ENCODE data around the gene PROC. TPM values are rescaled to one million over a fixed set of nuclear protein-coding genes. Genes with fewer than 3 reads are reported as not detected.
A peak's percentile ranks its signal among the peaks of the same experiment; 100 is the strongest.
"Not testable (repeated sequence)": the region's sequence is repeated elsewhere in the genome, so short reads cannot be mapped to it uniquely, and the experiment has no call there.

Gene PROC
- total RNA-seq, 1 donor from 2014 or later, result 3.3 TPM

DNA sequence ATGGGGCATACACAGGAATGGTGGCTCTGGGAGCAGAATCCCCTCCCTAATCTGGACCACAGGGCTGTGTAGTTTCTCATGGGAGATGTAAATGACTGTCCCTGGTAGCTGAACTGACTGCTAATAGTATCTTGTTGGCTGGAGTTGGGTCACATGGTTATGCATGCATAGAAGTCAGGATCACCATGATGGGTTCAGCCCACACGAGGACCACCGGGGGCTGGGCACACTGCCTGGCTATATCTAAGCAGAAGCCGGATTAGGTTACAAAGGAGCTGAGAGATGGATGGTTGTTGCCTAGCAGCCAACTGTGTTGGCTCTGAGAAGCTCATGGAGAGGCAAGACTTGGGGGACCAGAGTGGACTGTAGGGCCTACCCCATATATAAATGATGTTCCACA is 23.7 kb upstream of the PROC start:
- DNase-seq (ENCODE audit: low spot score), result no peak

GRCh38 chr2:127397568-127398238 is 20.5 kb upstream of the PROC start:
- no peak for DNase-seq (ENCODE audit: low spot score)

GRCh38 chr2:127398239-127398590 is 20.0 kb upstream of the PROC start:
- peak; percentile 92 for DNase-seq (ENCODE audit: low spot score)

DNA sequence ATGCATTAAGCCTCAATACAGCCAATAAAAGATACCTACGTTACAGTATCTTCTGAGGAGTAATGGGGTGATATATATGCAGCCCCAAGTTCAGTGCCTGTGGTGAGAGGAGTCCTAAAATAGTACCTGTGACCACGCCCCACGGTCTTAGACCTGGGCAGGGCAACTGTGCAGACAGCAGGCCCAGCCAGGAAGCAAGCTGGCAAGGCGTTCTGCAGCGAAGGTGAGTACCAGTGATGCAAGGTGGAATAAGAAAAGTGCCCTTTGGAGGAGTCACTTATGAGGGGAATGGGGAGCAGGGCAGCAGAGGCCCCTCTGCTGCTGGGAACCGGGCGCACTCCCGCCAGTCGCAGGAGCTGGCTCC is 17.7 kb upstream of the PROC start:
- DNase-seq (ENCODE audit: low spot score), result no peak

- DNase-seq (ENCODE audit: low spot score), result peak; percentile 57
These were observed 17.1 kb upstream of the PROC start for GRCh38 chr2:127400897-127401756.

DNA sequence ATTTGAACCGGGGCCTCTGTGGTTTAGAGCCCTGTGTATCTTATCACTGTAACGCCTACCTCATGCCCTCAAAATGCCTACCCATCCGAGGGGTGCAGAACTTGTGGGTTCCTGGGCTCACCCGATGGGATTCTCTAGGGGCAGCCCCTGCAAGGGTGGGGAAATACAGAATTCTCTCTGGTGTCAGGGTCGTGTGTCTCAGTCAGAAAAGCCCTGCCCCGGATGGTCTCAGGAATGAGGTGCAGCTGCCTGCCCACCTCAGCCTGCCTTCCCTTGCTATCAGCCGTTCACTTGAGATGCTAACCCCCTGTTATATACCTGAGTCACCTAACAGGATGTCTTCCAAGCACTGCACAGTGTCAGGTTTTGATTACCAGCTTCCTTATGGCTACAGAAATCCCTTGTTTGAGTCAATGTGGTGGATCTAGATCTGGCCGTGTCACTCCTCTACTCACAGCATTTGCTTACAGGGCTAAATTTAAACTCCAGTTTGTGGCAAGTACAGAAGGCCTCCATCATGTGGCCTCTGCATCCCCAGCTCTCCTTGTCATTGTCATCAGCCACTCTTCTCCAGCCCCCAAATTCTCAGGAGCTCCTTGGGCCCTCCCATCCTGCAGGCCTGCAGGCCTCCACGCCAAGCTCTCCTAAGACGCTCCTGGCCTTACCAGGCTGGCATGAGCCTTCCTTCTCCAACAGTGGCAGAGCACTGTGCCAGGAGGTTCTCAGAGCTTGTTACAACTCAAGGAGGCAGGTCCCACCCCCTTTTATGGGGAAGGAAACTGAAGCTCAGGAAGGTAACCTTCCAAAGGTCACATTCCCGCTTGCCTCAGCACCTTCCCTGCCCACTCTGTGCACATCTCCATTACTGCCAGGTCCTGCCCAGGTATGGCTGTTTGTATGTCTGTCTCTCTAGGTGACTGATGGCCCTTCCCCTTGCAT is 16.2 kb upstream of the PROC start:
- no peak for DNase-seq (ENCODE audit: low spot score)

DNA sequence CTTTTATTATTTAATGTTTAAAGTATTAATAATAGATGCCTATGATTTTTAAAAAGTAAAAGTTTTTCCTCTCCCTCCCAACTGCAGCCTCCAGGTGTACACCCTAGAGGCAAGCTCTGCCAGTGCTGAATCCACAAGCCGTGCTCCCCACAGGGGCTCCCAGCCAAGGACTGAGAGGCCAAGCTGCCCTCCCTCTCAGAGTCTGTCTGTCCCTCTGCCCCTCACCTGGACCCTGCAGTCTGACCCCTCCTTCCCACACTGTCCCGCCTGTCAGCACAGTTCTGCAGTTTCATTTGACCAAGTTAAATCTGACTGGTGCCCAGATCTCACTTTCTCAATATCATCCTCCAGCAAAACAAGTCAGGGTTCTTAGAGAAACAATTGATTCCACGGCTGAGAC is 14.8 kb upstream of the PROC start:
- DNase-seq (ENCODE audit: low spot score), result no peak

DNA sequence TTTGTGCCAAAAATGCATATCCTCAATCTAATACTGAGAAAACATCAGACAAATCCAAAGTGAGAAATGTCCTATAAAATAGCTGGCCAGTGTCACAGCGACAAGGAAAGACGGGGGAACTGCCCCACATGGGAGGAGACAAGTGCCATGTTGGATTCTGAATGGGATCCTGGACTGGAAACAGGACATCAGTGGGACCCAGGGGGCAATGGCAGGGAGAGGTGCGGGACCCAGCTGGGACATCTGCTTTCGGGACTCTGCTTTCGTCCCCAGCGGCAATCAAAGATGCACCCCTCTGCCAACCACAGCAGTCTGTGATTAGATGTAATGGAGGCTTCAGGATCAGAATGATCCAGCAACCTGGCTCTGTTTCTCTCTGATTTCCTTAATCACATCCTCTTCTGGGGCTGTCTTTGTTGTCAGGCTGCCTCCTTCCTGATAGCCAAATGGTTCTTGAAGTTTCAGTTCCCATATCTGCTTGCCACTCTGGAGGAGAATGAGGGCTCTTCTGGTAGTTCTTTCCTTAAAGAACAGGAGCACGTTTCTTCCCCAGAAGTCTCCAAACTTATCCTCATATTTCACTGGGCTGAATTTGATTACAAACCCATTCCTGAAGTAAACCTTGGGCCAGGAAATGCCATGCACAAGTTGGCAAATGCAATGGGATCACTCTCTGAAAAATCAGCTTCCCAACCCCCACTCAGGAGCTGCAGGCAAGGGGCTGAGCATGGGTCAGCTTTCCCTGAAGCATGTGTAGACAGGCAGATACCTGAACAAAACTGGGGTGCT is 13.6 kb upstream of the PROC start:
- DNase-seq (ENCODE audit: low spot score), result no peak

DNA sequence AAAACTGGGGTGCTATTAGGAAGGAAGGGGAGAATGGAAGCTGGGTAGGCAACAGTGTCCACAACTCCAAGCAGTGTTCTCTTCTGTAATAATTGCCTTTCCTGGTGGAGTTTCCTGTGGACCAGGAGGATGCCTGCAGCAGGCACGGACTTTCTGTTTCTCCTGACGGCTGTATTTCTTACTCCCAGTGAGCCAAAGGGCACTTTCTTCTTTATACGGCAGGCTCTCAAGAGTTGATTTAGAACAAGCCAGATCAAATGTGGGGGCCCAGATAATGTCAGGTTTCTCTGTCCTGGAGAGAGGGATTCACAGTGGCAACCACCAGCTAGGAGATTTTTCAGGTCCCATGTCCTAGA is 13.0 kb upstream of the PROC start:
- DNase-seq (ENCODE audit: low spot score), result no peak

- DNase-seq (ENCODE audit: low spot score), result no peak
These were observed 11.8 kb upstream of the PROC start for GRCh38 chr2:127406454-127406853.

DNA sequence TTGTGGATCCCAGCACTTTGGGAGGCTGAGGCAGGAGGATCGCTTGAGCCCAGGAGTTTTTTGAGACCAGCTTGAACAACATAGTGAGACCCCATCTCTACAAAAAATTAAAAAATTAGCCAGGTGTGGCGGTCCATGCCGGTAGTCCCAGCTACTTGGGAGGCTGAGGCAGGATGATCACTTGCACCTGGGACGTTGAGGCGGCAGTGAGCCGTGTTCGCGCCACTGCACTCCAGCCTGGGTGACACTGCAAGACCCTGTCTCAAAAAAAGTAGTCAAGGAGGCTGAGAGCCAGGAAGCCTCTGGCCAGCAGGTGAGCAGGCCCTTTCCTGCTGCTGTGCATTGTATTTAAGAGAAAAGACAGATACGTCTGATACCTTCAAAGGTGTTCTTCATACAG is 11.1 kb upstream of the PROC start:
- DNase-seq (ENCODE audit: low spot score), result no peak

DNA sequence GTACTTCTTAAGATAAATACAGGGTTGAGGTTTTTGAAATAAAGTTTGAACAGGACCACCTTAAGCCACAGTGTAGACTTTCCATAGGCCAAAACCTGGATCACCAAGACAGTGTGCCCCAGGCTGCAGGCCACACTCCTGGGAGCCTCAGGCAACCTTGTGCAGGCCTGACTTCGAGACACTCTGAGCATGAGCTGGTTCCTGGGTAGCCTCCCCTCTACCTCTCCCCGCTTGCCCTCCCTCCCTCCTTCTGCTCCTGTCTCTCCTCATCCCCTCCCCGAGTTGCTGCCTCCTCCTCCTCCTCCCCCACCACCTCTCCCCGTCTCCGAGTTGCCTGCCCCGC is 10.6 kb upstream of the PROC start:
- no peak for DNase-seq (ENCODE audit: low spot score)

- DNase-seq (ENCODE audit: low spot score), result peak; percentile 93
These were observed 10.0 kb upstream of the PROC start for GRCh38 chr2:127408004-127408806.

- DNase-seq (ENCODE audit: low spot score), result no peak
These were observed 9.5 kb upstream of the PROC start for GRCh38 chr2:127408807-127409099.

DNA sequence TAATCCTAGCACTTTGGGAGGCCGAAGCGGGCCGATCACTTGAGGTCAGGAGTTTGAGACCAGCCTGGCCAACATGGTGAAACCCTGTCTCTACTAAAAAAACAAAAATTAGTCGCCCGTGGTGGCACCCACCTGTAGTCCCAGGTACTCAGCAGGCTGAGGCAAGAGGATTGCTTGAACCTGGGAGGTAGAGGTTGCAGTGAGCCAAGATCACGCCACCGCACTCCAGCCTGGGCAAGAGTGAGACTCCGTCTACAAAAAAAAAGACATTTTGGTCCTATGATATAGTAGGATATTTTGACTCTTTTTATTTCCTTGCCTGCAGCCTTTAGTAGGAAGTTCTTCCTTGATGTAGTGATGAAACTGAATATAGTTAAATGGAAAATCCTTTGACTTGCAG is 8.5 kb upstream of the PROC start:
- not testable (repeated sequence) for DNase-seq (ENCODE audit: low spot score)

- DNase-seq (ENCODE audit: low spot score), result no peak
These were observed 7.2 kb upstream of the PROC start for GRCh38 chr2:127410871-127411652.

DNA sequence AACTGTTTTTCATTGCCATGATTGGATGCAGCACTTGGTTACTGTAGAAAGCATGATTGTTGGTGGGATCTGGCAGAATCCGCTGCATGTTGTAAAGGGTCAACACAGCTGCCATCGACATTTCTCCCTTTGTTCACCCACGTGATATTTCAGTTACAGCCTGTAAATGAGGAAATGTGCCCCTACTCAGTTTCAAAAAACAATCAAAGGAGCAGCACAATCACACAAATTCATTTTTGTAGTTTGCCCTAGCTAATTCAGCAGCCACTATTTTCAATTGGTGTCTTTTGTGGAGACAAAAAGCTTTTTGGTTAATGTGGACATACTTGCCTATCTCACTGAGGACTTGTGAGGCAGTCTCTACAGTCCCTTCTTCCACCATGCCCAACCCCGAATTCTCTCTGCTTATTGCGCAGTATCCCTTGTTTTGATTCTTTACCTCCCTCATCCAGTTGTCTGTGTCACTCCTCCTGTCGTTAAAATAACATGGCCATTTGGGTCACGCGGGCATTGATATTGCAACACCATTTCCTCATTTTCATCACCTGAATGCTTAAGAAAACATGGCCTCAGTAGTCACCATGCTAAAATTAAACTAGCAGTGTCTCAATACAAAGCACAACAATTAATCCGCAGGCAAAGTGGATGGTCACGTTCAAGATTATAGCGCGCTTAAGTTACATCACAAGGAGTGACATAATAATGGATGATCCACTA is 6.4 kb upstream of the PROC start:
- no peak for DNase-seq (ENCODE audit: low spot score)

DNA sequence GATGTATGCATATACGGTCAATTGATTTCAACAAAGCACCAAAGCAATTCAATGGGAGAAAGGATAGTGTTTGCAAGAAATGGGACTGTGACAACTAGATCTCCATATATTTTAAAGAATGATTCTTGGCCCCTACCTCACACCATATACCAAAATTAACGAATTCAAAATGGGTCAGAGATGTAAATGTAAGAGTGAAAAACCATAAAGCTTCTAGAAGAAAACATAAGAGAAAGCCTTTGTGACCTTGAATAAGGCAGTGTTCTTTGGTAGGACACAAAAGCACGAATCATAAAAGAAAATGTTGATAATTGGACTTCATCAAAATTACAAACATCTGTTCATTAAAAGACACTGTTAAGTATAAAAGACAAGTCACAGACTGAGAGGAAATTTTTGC is 5.0 kb upstream of the PROC start:
- no peak for DNase-seq (ENCODE audit: low spot score)

- DNase-seq (ENCODE audit: low spot score), result no peak
These were observed 4.2 kb upstream of the PROC start for GRCh38 chr2:127413782-127414637.

Data from mucosa of gallbladder (tissue), 1 donor.